Cardiac muscle cell (in vitro differentiated cells and primary cell): ENCODE measurements around the gene DSTN. TPM values are rescaled to one million over a fixed set of nuclear protein-coding genes. Genes with fewer than 3 reads are reported as not detected.

ENCODE experiments used
- DNase-seq, 2 donors: peaks; one replicate each; pipeline versions ENCODE4 v3.0.0 to v3.0.0-alpha.2; 2010 to 2017; ENCODE audit warnings: low read depth in 1 of 2, low spot score in 1 of 2
- H3K27ac ChIP-seq: fragments of 200-600 bp; sonication (generic); 2 replicates; pipeline ENCODE4 v1.5.1; 2016
- H3K27me3 ChIP-seq: fragments of 200-600 bp; sonication (generic); 2 replicates; pipeline ENCODE4 v1.6.0; 2016; ENCODE audit warnings: control low read depth
- H3K36me3 ChIP-seq: fragments of 200-600 bp; sonication (generic); 2 replicates; pipeline ENCODE4 v1.5.1; 2016; ENCODE audit warnings: control low read depth
- H3K4me1 ChIP-seq: fragments of 200-600 bp; sonication (generic); 2 replicates; pipeline ENCODE4 v1.8.1; 2017; ENCODE audit warnings: low read depth, mild to moderate bottlenecking, mixed run types
- H3K4me3 ChIP-seq: fragments of 200-600 bp; sonication (generic); 2 replicates; pipeline ENCODE4 v1.5.1; 2016; ENCODE audit warnings: mild to moderate bottlenecking
- H3K9me3 ChIP-seq: fragments of 200-600 bp; sonication (generic); 2 replicates; pipeline ENCODE4 v1.5.1; 2017; ENCODE audit warnings: low read depth, mild to moderate bottlenecking, control low read depth
- polyA plus RNA-seq: library from polyadenylated mRNA; unstranded; fragments of >200 nt; fragmentation: Nextera tagmentation; extraction: Ambion mirVana; gene quantifications from 2 replicates; pipeline ENCODE4 v1.2.1, GENCODE V29; 2016
- total RNA-seq: library from RNA; depleted of rRNA; stranded (reverse); fragments of >200 nt; gene quantifications from 2 replicates; pipeline ENCODE4 v1.2.3, GENCODE V29; 2016
- TF ChIP-seq, protein P1 (sequence below): IDR thresholded peaks from 2 replicates; pipeline ENCODE4 v1.5.1; 2012; ENCODE audit warnings: low read depth, mild to moderate bottlenecking, low read length

Gene DSTN
- total and polyA plus RNA-seq, 2 experiments from 2014 or later = 231 to 743 TPM

DNA sequence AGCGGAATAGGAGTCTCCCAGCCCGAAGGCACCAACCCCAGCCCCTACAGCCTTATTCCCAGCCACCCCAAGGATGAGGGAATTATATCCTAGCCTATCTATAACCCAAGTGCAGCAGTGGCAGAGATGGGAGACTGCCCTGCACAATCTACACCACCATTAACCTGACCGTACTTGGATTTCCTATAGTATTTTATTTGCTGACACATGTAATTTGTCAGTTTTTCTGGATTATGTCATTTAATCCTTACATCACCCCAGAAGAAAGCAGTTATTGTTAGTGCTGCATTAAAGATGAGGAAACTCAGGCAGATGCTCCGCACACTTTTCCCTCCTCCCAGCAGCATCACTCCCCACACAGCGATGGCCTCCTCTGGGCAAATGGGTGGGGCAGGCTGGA is 44.7 kb upstream of the DSTN start:
- TF ChIP-seq, protein P1, sequence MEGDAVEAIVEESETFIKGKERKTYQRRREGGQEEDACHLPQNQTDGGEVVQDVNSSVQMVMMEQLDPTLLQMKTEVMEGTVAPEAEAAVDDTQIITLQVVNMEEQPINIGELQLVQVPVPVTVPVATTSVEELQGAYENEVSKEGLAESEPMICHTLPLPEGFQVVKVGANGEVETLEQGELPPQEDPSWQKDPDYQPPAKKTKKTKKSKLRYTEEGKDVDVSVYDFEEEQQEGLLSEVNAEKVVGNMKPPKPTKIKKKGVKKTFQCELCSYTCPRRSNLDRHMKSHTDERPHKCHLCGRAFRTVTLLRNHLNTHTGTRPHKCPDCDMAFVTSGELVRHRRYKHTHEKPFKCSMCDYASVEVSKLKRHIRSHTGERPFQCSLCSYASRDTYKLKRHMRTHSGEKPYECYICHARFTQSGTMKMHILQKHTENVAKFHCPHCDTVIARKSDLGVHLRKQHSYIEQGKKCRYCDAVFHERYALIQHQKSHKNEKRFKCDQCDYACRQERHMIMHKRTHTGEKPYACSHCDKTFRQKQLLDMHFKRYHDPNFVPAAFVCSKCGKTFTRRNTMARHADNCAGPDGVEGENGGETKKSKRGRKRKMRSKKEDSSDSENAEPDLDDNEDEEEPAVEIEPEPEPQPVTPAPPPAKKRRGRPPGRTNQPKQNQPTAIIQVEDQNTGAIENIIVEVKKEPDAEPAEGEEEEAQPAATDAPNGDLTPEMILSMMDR = no peak
- no peak overlapping the region for H3K4me3 ChIP-seq
- DNase-seq = no peak
- no peak overlapping the region for H3K27ac ChIP-seq
- H3K36me3 ChIP-seq = no peaks in the 10 kb centered on the region
- H3K27me3 ChIP-seq = no peaks in the 10 kb centered on the region
- H3K4me1 ChIP-seq = no peaks in the 10 kb centered on the region
- no peaks in the 10 kb centered on the region for H3K9me3 ChIP-seq

DNA sequence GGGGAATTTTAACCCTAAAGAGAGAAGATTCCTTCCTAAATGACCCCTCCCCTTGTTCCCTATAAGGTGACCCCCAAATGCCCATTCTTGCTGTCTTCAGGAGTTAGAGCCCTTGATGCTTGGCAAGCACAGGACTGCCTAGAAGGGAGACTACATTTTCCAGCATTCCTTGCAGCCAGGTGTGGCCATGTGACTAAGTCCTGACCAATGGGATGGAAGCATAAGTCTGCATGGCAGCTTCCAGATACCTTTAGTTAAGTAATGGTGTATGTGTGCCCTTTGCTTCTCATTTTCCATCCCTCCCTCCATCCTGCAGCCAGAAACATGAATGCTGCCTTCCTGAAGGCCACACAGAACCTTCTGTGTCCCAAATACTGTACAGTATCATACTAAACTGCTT is 44.2 kb upstream of the DSTN start:
- H3K36me3 ChIP-seq = no peaks in the 10 kb centered on the region
- no peak overlapping the region for H3K27ac ChIP-seq
- H3K4me1 ChIP-seq = no peaks in the 10 kb centered on the region
- TF ChIP-seq, protein P1 = no peak
- no peak overlapping the region for H3K4me3 ChIP-seq
- H3K27me3 ChIP-seq = no peaks in the 10 kb centered on the region
- no peaks in the 10 kb centered on the region for H3K9me3 ChIP-seq
- DNase-seq = peak; percentile 45 to 47

DNA sequence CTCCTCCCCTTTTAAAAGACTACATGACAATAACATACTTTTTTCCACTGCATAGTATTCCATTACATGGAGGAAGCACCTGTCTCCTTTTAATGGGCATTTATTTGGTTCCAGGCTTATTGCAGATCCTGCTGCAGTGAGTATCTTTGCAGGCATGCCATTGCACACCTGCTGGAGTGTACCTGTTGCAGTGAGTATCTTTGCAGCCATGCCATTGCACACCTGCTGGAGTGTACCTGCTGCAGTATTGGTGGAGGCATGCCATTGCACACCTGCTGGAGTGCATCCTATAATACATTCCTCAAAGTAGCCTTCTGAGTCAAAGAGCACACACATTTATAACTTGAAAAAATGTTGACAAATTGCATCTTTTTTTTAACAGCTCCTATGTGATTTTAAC is 40.3 kb upstream of the DSTN start:
- DNase-seq = no peak
- no peaks in the 10 kb centered on the region for H3K36me3 ChIP-seq
- H3K9me3 ChIP-seq = no peaks in the 10 kb centered on the region
- no peaks in the 10 kb centered on the region for H3K27me3 ChIP-seq
- TF ChIP-seq, protein P1 = no peak
- H3K27ac ChIP-seq = no peak overlapping the region
- H3K4me3 ChIP-seq = no peak overlapping the region
- H3K4me1 ChIP-seq = peaks cover 10% of the 10 kb centered on the region

DNA sequence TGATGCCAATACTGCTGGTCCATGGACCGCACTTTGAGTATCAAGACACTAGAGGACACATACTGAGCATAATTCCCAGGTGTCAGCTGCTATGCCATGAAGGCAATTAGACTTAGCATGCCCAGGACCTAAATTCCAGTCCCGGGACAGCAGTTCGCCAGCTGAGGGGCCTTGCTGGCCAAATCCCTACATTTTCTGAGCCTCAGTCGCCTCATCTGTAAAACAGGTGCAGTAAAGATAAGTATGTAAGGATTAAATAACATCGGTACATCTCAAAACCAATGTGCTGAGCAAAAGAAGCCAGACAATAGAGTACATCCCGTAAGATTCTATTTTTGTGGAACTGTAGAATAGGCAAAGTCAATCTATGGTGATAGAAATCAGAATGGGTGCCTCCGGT is 39.7 kb upstream of the DSTN start:
- DNase-seq = no peak
- Histone ChIP-seq H3K4me1 (peaks cover 10% of the 10 kb centered on the region), H3K4me3 (no peak overlapping the region), H3K27ac (no peak overlapping the region), H3K27me3 (no peaks in the 10 kb centered on the region), H3K9me3 (no peaks in the 10 kb centered on the region), H3K36me3 (no peaks in the 10 kb centered on the region)
- TF ChIP-seq, protein P1 = no peak

DNA sequence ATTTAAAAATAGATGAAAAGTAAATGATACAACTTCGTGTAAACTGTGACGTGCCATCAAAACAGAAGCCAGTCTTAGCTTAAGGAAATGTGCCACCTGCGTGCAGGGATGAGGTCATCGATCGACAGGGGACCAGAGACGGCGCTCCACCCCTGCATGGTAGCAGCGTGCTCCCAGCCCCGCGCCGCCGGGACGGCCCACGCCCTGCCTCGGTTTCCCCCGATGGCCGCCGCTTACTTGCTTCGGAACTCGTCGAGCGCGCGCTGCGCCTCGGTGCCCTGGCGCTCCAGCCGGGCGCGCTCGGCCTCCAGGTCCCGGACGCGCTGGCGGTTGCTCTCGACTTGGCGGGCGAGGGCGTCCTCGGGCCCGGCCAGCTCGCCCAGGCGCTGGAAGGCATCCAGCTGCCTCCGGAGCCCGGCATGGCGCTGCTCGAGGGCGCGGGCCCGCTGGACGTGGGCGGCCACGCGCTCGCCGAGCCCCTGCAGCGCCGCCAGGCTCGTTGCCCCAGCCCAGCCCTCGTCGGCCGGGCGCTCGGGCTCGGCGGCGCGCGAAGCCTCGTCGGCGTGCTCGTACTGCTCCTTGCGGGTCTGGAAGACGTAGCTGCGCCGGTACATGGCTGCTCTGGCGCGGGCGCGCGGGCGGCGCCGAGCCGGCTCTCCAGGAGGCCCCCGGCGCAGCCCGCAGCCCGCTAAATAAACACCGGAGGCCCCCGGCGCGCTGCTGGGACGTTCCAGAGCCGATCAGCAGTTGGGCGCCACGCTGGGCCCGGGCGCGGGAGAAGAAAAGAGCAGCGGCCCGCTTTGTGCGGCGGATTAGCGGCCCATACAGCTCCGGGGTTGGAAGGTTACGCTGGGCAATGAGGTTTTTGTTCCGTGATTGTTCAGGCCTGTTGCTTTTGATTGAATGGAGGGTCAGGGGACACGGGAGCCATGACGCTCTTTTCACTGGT is 38.9 kb upstream of the DSTN start, which contains the start of gene BFSP1:
BFSP1 (minus strand) TSS at position 664 of the 949 bp plus-strand sequence; CDS start at position 614, 50 bp downstream.
- TF ChIP-seq, protein P1 = no peak
- Histone ChIP-seq H3K36me3 (no peaks in the 10 kb centered on the region), H3K27ac (peak within 1 kb of the TSS; percentile 84), H3K9me3 (no peaks in the 10 kb centered on the region), H3K4me3 (peak within 1 kb of the TSS; percentile 33), H3K27me3 (no peaks in the 10 kb centered on the region), H3K4me1 (peaks cover 10% of the 10 kb centered on the region)
- DNase-seq = peak; percentile 77 to 80
